ENCODE data around the gene ZNF521.

ZNF521 gene

DNA sequence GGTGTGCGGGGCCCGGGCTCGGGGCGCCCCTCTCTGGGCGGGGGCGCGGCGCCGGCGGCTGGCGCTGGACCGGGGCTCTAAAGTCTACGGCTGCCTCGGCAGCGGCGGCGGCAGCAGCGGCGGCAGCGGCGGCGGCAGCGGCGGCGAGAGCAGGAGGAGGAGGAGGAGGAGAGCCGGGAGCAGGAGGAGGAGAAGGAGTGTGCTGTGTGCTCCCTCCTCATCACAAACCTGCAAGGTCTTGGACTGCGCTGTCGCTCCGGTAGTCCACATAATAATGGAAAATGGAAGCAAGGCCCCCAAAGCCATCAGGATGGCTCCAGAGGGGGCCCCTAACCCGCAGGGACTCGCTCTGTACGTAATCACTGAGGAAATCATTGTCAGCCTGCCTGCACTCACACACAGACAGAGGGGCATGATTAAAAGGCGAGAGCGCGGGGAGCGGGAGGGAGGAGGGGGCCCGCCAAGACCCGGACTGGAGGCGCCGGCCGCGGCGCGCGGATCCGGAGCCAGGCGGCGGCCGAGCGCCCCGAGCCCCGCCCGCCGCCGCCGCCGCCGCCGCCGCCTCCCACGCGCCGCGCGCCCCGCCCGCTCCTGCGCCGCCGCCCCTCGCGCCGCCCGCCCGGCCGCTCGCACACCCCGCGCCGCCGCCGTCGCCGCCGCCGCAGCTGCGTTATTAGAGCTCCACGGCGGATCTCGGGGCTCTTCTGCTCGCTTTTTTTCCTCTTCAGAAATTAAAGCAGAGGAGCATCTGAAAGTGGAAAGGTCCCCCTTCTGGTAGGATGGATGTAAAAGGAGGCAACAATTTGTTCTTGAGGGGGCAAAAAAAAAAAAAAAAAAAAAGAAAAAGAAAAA, at the start of gene ZNF521:
Gene ZNF521 (minus strand): TSS at position 390 of the 852 bp plus-strand sequence. CDS start 1,220 bp downstream, outside the sequence.
- peak; percentile 74 for DNase-seq

DNA sequence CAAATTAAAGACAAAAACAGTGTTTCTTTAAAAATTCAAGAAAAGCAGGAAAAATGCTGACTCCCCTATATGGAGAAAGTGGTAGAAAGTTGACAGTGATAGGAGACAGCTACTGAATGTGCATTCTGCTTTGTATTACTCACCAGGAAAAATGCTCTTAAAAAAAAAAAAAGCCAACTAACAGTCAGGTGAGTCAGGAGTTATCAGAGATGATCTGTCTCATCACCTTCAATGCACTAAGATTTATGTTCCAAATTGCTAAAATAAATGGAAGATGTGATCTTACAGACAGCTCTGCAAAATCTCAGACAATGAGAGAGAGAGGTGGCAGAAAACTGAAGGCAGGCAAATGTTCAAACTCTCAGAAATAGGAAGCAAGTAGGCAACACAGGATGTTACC, 47.6 kb upstream of the ZNF521 start:
- no peak for DNase-seq

DNA sequence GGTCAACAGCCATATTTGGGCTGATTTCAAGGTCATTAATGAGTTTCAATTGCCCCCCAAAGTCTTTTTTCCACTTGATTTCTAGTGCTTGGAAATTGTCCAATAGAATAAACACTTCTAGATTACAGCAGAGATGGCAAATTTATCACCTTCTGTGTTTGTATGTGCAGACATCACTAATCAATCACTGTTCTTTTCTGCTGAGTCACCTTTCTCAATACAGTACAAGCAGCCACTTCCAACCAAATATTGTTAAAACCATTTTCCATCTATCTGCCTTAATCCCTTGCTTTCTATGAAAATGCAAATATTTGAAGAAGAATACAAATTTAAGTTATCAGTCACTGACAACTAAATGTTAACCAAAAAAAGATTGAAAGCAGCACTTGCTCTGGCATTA, 40.2 kb upstream of the ZNF521 start:
- DNase-seq = no peak

- no peak for DNase-seq
These were observed 21.6 kb upstream of the ZNF521 start for GRCh38 chr18:25373432-25374179.

DNA sequence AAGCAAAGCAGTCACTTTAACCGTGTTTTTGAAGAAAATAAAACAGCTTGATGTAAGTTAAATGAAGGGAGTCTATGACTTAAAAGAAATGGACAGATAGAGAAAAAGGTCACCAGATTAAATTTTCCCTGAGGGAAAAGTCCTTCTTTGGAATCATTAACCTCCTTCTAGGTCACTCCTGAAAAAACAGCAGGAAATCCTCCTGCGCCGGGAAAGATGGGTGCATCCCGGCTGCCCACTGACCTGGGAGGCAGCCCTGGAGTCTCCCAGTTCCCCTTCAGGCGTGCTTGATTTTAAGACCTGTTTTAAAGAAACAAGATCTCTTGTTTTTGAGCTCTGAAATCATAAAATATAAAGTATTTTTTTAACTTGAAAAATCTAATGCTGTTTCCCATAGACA, 18.4 kb upstream of the ZNF521 start:
- DNase-seq = no peak

GRCh38 chr18:25365242-25365641, 13.3 kb upstream of the ZNF521 start:
- no peak for DNase-seq

DNA sequence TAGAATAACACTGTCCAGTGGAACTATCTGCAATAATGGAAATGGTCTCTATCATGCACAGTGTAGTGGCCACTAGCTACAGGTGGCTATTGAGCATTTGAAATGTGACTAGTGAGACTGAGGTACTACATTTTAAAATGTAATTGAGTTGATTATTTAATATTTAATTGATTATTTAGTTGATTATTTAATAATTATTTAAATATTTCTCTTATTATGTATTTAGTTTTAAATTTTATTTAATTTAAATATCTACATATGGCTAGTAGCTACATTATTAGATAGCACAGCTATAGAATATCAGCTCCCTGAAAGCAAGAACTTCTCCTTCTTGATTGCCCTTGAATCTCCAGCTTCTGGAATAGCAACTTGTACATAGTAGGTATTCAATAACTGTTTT, 12.8 kb upstream of the ZNF521 start:
- no peak for DNase-seq

DNA sequence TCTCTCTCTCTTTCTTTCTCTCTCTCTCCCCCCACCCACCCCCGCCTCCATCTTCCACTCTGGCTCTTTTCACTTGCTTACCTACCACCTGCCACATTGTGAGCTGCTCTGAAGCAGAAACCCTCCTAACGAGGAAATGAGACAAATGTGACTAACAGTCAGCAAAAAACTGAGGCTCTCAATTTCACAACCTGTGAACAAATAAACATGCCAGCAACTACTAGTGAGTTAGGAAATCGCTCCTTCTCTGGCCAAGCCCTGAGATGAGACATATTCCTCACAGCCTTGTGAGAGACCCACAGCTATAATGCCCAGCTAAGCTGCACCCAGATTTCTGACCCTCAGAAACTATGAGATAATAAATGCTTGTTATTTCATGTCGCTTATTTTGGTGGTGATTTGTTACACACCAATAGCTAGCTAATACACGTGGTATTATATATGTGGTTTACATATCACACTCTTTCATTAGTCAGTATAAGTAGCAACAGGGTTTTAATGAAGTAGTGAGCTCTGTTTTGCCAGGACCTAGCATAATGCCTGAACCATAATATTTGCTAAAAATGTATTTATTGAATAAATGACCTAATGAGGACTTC, 8.4 kb upstream of the ZNF521 start:
- no peak for DNase-seq

- DNase-seq = no peak
These were observed 1.1 kb upstream of the ZNF521 start for GRCh38 chr18:25353080-25353479.

- no peak for DNase-seq
These were observed 651 bp upstream of the ZNF521 start for GRCh38 chr18:25352629-25353005.

- no peak for DNase-seq
These were observed 638 bp downstream of the ZNF521 start for GRCh38 chr18:25351280-25351775.

DNA sequence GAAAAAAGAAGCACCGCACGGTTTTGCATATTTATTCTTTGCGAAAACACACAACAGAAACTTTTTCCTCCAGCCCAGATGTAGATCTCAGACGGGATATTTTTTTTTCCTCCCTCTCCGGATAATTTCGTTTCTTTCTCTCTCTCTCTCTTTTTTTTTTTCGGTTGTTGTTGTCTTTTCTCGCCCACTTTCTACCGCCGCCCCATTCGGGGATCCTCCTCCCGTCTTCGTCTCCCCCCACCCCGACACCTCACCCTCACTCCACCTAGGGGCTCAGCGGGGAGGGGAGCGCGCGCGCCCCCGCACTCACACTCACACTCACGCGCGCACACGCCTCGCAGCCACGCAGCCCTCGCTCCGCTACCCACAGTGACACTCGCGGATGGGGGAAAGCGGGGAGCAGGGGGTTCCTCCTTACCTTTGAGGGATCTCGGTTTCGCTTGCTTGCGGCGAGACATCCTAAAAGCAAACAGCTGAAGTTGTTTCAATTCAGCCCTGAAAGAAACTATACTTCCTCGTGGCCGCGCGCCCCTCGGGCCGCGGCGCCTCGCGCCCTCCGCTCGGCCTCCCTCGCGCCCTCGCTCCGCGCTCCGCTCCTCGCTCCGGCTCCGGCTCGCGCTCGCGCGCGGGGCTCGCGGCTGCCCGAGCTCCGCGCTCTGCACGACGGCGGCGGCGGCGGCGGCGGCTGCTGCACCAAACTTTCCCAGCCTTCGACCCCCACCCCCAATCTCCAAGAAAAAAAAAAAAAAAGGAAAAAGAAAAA, 1.3 kb downstream of the ZNF521 start:
- peak; percentile 59 for DNase-seq

- DNase-seq = no peak
These were observed 2.0 kb downstream of the ZNF521 start for GRCh38 chr18:25349926-25350487.

GRCh38 chr18:25349131-25349925, 2.6 kb downstream of the ZNF521 start:
- no peak for DNase-seq

- no peak for DNase-seq
These were observed 3.4 kb downstream of the ZNF521 start for GRCh38 chr18:25348386-25349130.

GRCh38 chr18:25346561-25346960, 5.4 kb downstream of the ZNF521 start:
- DNase-seq = no peak

GRCh38 chr18:25345081-25345866, 6.7 kb downstream of the ZNF521 start:
- no peak for DNase-seq

- no peak for DNase-seq
These were observed 10.1 kb downstream of the ZNF521 start for GRCh38 chr18:25341831-25342230.

DNA sequence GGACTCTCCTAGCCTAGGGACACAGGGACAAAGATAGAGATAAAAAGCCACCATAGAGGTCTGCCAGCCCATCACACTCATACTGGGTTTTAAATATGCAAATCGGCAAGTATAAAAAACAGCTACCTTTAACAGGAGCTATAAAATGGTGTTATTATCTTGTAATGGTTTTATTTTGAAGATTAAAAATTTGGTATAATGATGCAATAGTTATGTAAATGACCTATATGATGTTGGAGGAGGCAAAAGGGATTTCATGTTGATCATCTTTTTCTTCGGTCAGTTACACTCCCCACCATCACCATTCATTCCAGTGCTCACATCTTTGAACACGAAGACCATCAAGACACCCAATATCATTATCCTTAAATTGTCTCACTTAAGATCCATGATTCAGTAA, 11.2 kb downstream of the ZNF521 start:
- DNase-seq = no peak

GRCh38 chr18:25335676-25336075, 16.3 kb downstream of the ZNF521 start:
- no peak for DNase-seq
